A549 (cell line): Measurements from ENCODE around the gene NDUFS2.

ENCODE experiments used
- BCL3 ChIP-seq: fragments of >200 bp; sonication (Bioruptor Twin); formaldehyde crosslinking; IDR thresholded peaks from 3 replicates; pipeline ENCODE4 v1.6.1; 2016
- BHLHE40 ChIP-seq: IDR thresholded peaks from 2 replicates; pipeline ENCODE4 v1.6.1; 2012; ENCODE audit warnings: low read depth, low read length, inconsistent platforms
- CTCF ChIP-seq: fragments of >200 bp; sonication (Bioruptor Twin); formaldehyde crosslinking; IDR thresholded peaks from 3 replicates; pipeline ENCODE4 v1.5.1; 2016
- EHMT2 ChIP-seq: fragments of 200-600 bp; sonication (generic); IDR thresholded peaks from 2 replicates; pipeline ENCODE4 v1.6.1; 2016; ENCODE audit warnings: antibody characterized with exemption, low read depth, mild to moderate bottlenecking, moderate library complexity
- EP300 ChIP-seq, 2 experiments: fragments of >200 bp; sonication (Bioruptor Twin); formaldehyde crosslinking; IDR thresholded peaks; 2 replicates in 1 of 2; 3 replicates in 1 of 2; pipeline ENCODE4 v1.6.1; 2016 to 2017
- HMGXB4 ChIP-seq: fragments of 250-450 bp; sonication (Bioruptor Pico); IDR thresholded peaks from 2 replicates; pipeline ENCODE4 v1.5.0; 2021; ENCODE audit warnings: mild to moderate bottlenecking, moderate library complexity, borderline replicate concordance
- JUNB ChIP-seq: fragments of >200 bp; sonication (Bioruptor Twin); formaldehyde crosslinking; IDR thresholded peaks from 2 replicates; pipeline ENCODE4 v1.6.1; 2016
- MAX ChIP-seq: IDR thresholded peaks from 2 replicates; pipeline ENCODE4 v1.6.1; 2012
- PHF8 ChIP-seq: fragments of 200-600 bp; sonication (generic); IDR thresholded peaks from 2 replicates; pipeline ENCODE4 v1.6.1; 2016; ENCODE audit warnings: low read depth, mild to moderate bottlenecking, antibody characterized with exemption, moderate library complexity, borderline replicate concordance
- POLR2A ChIP-seq: IDR thresholded peaks from 2 replicates; pipeline ENCODE4 v1.6.1; 2012; ENCODE audit warnings: mild to moderate bottlenecking, low read length
- POLR2AphosphoS2 ChIP-seq: conservative IDR thresholded peaks from 2 replicates; pipeline ENCODE4 v1.6.1; 2012; ENCODE audit warnings: low read length, improper control_type of control experiment, inconsistent platforms

- TF ChIP-seq PHF8: no peak
- no peak for TF ChIP-seq CTCF
- no peak for TF ChIP-seq HMGXB4
- no peak for TF ChIP-seq MAX
- no peak for TF ChIP-seq BCL3
- no peak for TF ChIP-seq POLR2AphosphoS2
- no peak for TF ChIP-seq EHMT2
- TF ChIP-seq POLR2A: no peak
- TF ChIP-seq BHLHE40: no peak
- no peak for TF ChIP-seq EP300 (IDR thresholded peaks at IDR 0.05)
- no peak for TF ChIP-seq JUNB
These were observed 5.4 kb upstream of the NDUFS2 start for GRCh38 chr1:161196521-161197451.
